Uterus (tissue), 4 donors: ENCODE measurements around the gene IL17D. TPM values are rescaled to one million over a fixed set of nuclear protein-coding genes. Genes with fewer than 3 reads are reported as not detected.

Source experiments
- DNase-seq, 2 donors: peaks; one replicate each; pipeline ENCODE4 v3.0.0-alpha.2; 2019 to 2020
- H3K27ac ChIP-seq, 2 donors: fragments of 200-600 bp; sonication (generic); 1 replicate in 1 of 2; 2 replicates in 1 of 2; pipeline ENCODE4 v1.5.1; 2016 to 2018
- H3K27me3 ChIP-seq, 2 donors: fragments of 200-600 bp; sonication (generic); one replicate each; pipeline ENCODE4 v1.5.1; 2018 to 2019; ENCODE audit warnings: control low read depth in 1 of 2
- H3K36me3 ChIP-seq, 2 donors: fragments of 200-600 bp; sonication (generic); one replicate each; pipeline ENCODE4 v1.5.1; 2019; ENCODE audit warnings: control low read depth in 1 of 2
- H3K4me1 ChIP-seq, 2 donors: fragments of 200-600 bp; sonication (generic); one replicate each; pipeline ENCODE4 v1.5.1; 2018 to 2019; ENCODE audit warnings: control low read depth in 1 of 2
- H3K4me3 ChIP-seq, 2 donors: fragments of 200-600 bp; sonication (generic); 1 replicate in 1 of 2; 2 replicates in 1 of 2; pipeline ENCODE4 v1.5.1; 2018 to 2019; ENCODE audit warnings: mild to moderate bottlenecking in 1 of 2
- H3K9me3 ChIP-seq, 2 donors: fragments of 200-600 bp; sonication (generic); one replicate each; pipeline ENCODE4 v1.5.1; 2019; ENCODE audit warnings: control low read depth in 1 of 2
- CTCF ChIP-seq, 4 experiments: fragments of 200-600 bp in 2 of 4; fragments of 450-650 bp in 2 of 4; sonication (generic) in 2 of 4; IDR thresholded peaks; one replicate each; pipeline ENCODE4 v1.5.1; 2016 to 2019; ENCODE audit warnings: antibody characterized with exemption in 4 of 4, mild to moderate bottlenecking in 2 of 4, moderate library complexity in 1 of 4
- POLR2A ChIP-seq, 2 donors: fragments of 450-650 bp; IDR thresholded peaks; one replicate each; pipeline ENCODE4 v1.6.1; 2016; ENCODE audit warnings: antibody characterized with exemption in 2 of 2, mild to moderate bottlenecking in 1 of 2, moderate library complexity in 1 of 2
- intact Hi-C: fragments of 100-400 bp; cut with DNase I; formaldehyde crosslinking; loops from one replicate; pipeline ENCODE4 v1.15.1; 2023; ENCODE audit warnings: low total_unique reads
- total RNA-seq, 4 donors: library from RNA; depleted of rRNA in 3 of 4; stranded (reverse); fragments of >200 nt in 3 of 4; gene quantifications; one replicate each; pipeline versions ENCODE4 v1.1.0 to v1.2.4, GENCODE V29; 2014 to 2023
- donor health status: DM: yes; HTN: yes; CAD: no.

Gene IL17D
- total RNA-seq, 4 donors from 2014 or later: 2.7 to 5.6 TPM; not detected in 2

- intact Hi-C loops: no loop called here
- no peaks in the 10 kb centered on the region for H3K27me3 ChIP-seq
- H3K4me1 ChIP-seq: peaks cover 0 to 9% of the 10 kb centered on the region in 2 donors
- H3K4me3 ChIP-seq: no peak overlapping the region
- H3K36me3 ChIP-seq: no peaks in the 10 kb centered on the region
- H3K27ac ChIP-seq: no peak overlapping the region
- TF ChIP-seq POLR2A (IDR thresholded peaks at IDR 0.05) (no peak), CTCF (IDR thresholded peaks at IDR 0.05) (no peak)
- no peak for DNase-seq
- no peaks in the 10 kb centered on the region for H3K9me3 ChIP-seq
Observed at GRCh38 chr13:20718958-20719566, 15.6 kb downstream of the IL17D start.

- no peak for DNase-seq
- Histone ChIP-seq H3K27me3 (no peaks in the 10 kb centered on the region), H3K9me3 (no peaks in the 10 kb centered on the region), H3K36me3 (no peaks in the 10 kb centered on the region), H3K4me3 (no peak overlapping the region), H3K4me1 (peaks cover 0 to 9% of the 10 kb centered on the region in 2 donors), H3K27ac (no peak overlapping the region)
- intact Hi-C loops: no loop called here
- TF ChIP-seq POLR2A (IDR thresholded peaks at IDR 0.05) (no peak), CTCF (IDR thresholded peaks at IDR 0.05) (no peak)
Observed at GRCh38 chr13:20719783-20720182, 16.3 kb downstream of the IL17D start.

DNA sequence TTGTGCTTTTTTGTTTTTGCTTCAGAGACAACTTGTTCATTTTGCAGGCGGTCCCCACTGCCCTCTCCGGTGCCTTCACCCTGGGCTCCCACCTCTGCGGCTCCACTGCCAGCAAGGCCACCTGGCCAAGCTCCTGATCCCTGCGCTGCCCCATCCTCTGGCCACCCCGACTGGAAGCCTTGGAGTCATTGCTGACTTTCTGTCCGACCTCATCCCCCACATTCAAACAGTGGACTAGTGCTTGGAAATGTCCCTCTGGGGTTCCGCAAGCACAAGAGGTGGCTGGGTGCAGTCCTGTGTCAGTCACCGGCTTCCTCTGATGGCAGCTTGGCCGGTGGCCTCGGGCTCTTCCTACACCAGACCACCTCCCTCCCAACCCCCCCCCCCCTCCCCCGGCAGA lies 17.0 kb downstream of the IL17D start:
- Histone ChIP-seq H3K9me3 (no peaks in the 10 kb centered on the region), H3K4me3 (no peak overlapping the region), H3K36me3 (no peaks in the 10 kb centered on the region), H3K27ac (no peak overlapping the region), H3K4me1 (peaks cover 0 to 9% of the 10 kb centered on the region in 2 donors), H3K27me3 (no peaks in the 10 kb centered on the region)
- TF ChIP-seq POLR2A (IDR thresholded peaks at IDR 0.05) (no peak), CTCF (IDR thresholded peaks at IDR 0.05) (no peak)
- no peak for DNase-seq
- intact Hi-C loops: no loop called here

GRCh38 chr13:20721058-20721453 lies 17.6 kb downstream of the IL17D start:
- Histone ChIP-seq H3K9me3 (no peaks in the 10 kb centered on the region), H3K27ac (no peak overlapping the region), H3K4me1 (peaks cover 0 to 9% of the 10 kb centered on the region in 2 donors), H3K36me3 (no peaks in the 10 kb centered on the region), H3K4me3 (no peak overlapping the region), H3K27me3 (no peaks in the 10 kb centered on the region)
- DNase-seq: no peak
- intact Hi-C loops: no loop called here
- TF ChIP-seq POLR2A (IDR thresholded peaks at IDR 0.05) (no peak), CTCF (IDR thresholded peaks at IDR 0.05) (no peak)

DNA sequence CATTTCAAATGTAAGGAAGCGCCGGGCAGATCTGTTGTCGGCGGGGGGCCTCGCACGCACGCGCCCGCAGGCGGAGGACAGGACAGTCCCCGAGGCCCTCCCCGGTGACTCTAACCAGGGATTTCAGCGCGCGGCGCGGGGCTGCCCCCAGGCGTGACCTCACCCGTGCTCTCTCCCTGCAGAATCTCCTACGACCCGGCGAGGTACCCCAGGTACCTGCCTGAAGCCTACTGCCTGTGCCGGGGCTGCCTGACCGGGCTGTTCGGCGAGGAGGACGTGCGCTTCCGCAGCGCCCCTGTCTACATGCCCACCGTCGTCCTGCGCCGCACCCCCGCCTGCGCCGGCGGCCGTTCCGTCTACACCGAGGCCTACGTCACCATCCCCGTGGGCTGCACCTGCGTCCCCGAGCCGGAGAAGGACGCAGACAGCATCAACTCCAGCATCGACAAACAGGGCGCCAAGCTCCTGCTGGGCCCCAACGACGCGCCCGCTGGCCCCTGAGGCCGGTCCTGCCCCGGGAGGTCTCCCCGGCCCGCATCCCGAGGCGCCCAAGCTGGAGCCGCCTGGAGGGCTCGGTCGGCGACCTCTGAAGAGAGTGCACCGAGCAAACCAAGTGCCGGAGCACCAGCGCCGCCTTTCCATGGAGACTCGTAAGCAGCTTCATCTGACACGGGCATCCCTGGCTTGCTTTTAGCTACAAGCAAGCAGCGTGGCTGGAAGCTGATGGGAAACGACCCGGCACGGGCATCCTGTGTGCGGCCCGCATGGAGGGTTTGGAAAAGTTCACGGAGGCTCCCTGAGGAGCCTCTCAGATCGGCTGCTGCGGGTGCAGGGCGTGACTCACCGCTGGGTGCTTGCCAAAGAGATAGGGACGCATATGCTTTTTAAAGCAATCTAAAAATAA lies 18.2 kb downstream of the IL17D start:
- intact Hi-C loops: no loop called here
- Histone ChIP-seq H3K4me1 (peaks cover 0 to 9% of the 10 kb centered on the region in 2 donors), H3K9me3 (no peaks in the 10 kb centered on the region), H3K27me3 (no peaks in the 10 kb centered on the region), H3K36me3 (no peaks in the 10 kb centered on the region), H3K27ac (no peak overlapping the region), H3K4me3 (peak overlapping the region; percentile 2 to 21)
- TF ChIP-seq CTCF (IDR thresholded peaks at IDR 0.05): no peak
- no peak for TF ChIP-seq POLR2A (IDR thresholded peaks at IDR 0.05)
- DNase-seq: peak; percentile 39 to 61
